WTC11 (cell line): ENCODE data around the gene CDK6. TPM values are rescaled to one million over a fixed set of nuclear protein-coding genes. Genes with fewer than 3 reads are reported as not detected.
A peak's percentile ranks its signal among the peaks of the same experiment; 100 is the strongest.

Experiments used
- ATAC-seq: fragments of 200-7000 bp; cut with Tn5 transposase; 2 replicates; pipeline ENCODE4 v1.10.0; 2021; ENCODE audit warnings: mild to moderate bottlenecking, moderate library complexity
- CTCF ChIA-PET: fragments of 300-600 bp; sonication (Branson Sonifier 250); formaldehyde crosslinking; loops from one replicate; lab custom pipeline; 2021; ENCODE audit warnings: antibody characterized with exemption; lab: Charles Lee
- POLR2A ChIA-PET: fragments of 350-600 bp; sonication (Branson Sonifier 250); formaldehyde crosslinking; loops from one replicate; lab custom pipeline; 2021; ENCODE audit warnings: antibody characterized with exemption; lab: Charles Lee
- DNase-seq: peaks from one replicate; pipeline ENCODE4 v3.0.0; 2021; ENCODE audit warnings: low spot score
- H3K27ac Mint-ChIP-seq: 2 replicates; pipeline ENCODE4 v1.8.0; 2021; ENCODE audit warnings: mixed read lengths
- H3K27me3 Mint-ChIP-seq: 2 replicates; pipeline ENCODE4 v1.8.0; 2021; ENCODE audit warnings: low read depth, mild to moderate bottlenecking, moderate library complexity, mixed read lengths
- H3K36me3 Mint-ChIP-seq: 2 replicates; pipeline ENCODE4 v1.8.0; 2021; ENCODE audit warnings: mixed read lengths
- H3K4me1 Mint-ChIP-seq: 2 replicates; pipeline ENCODE4 v1.8.0; 2022; ENCODE audit warnings: mixed read lengths
- H3K4me3 Mint-ChIP-seq: 2 replicates; pipeline ENCODE4 v1.8.0; 2021; ENCODE audit warnings: mild to moderate bottlenecking, moderate library complexity, mixed read lengths
- H3K9me3 Mint-ChIP-seq: 2 replicates; pipeline ENCODE4 v1.8.0; 2021; ENCODE audit warnings: mixed read lengths
- GRHL2 ChIP-seq: fragments of 250-450 bp; sonication (Bioruptor Pico); IDR thresholded peaks from 2 replicates; pipeline ENCODE4 v1.8.0; 2022; ENCODE audit warnings: mild to moderate bottlenecking, moderate library complexity; ENCODE audit not compliant: insufficient replicate concordance, severe bottlenecking
- HMGA2 ChIP-seq: fragments of 250-450 bp; sonication (Bioruptor Pico); IDR thresholded peaks from 2 replicates; pipeline ENCODE4 v1.4.0; 2021; ENCODE audit warnings: mild to moderate bottlenecking, moderate library complexity
- NR3C1 ChIP-seq: sonication (generic); formaldehyde crosslinking; conservative IDR thresholded peaks from 2 replicates; pipeline ENCODE4 v1.8.1; 2023; ENCODE audit warnings: low read depth, mild to moderate bottlenecking, missing genetic modification reagents
- OVOL2 ChIP-seq: fragments of 250-450 bp; sonication (Bioruptor Pico); IDR thresholded peaks from 2 replicates; pipeline ENCODE4 v1.9.0; 2021; ENCODE audit warnings: mild to moderate bottlenecking, borderline replicate concordance
- RELA ChIP-seq: sonication (generic); formaldehyde crosslinking; IDR thresholded peaks from 2 replicates; pipeline ENCODE4 v1.8.1; 2022; ENCODE audit warnings: missing genetic modification reagents, mild to moderate bottlenecking, borderline replicate concordance
- TEAD4 ChIP-seq: sonication (generic); formaldehyde crosslinking; IDR thresholded peaks from 2 replicates; pipeline ENCODE4 v1.8.0; 2022; ENCODE audit warnings: mild to moderate bottlenecking, missing genetic modification reagents
- ZNF121 ChIP-seq: sonication (generic); formaldehyde crosslinking; IDR thresholded peaks from 2 replicates; pipeline ENCODE4 v1.8.0; 2023; ENCODE audit warnings: missing genetic modification reagents
- ZNF232 ChIP-seq: sonication (generic); formaldehyde crosslinking; IDR thresholded peaks from 2 replicates; pipeline ENCODE4 v1.8.0; 2022; ENCODE audit warnings: mild to moderate bottlenecking, missing genetic modification reagents
- ZNF317 ChIP-seq: sonication (generic); formaldehyde crosslinking; IDR thresholded peaks from 2 replicates; pipeline ENCODE4 v1.8.1; 2023; ENCODE audit warnings: low read depth, mild to moderate bottlenecking, moderate library complexity, missing genetic modification reagents, borderline replicate concordance
- ZNF423 ChIP-seq: fragments of 250-450 bp; sonication (Bioruptor Pico); IDR thresholded peaks from 2 replicates; pipeline ENCODE4 v2.1.2; 2022; ENCODE audit warnings: mild to moderate bottlenecking, moderate library complexity
- total RNA-seq: library from RNA; stranded (reverse); gene quantifications from 3 replicates; pipeline ENCODE4 v1.2.3, GENCODE V29; 2021
- TF ChIP-seq, protein P1 (sequence below): fragments of 250-450 bp; sonication (Bioruptor Pico); IDR thresholded peaks from 2 replicates; pipeline ENCODE4 v1.9.0; 2021; ENCODE audit warnings: mild to moderate bottlenecking, borderline replicate concordance
- TF ChIP-seq, protein P2 (sequence below): fragments of 250-450 bp; sonication (Bioruptor Pico); IDR thresholded peaks from 2 replicates; pipeline ENCODE4 v1.9.0; 2021; ENCODE audit warnings: mild to moderate bottlenecking
- TF ChIP-seq, protein P3 (sequence below): sonication (generic); formaldehyde crosslinking; conservative IDR thresholded peaks from 2 replicates; pipeline ENCODE4 v1.8.1; 2022; ENCODE audit warnings: mild to moderate bottlenecking, missing genetic modification reagents
- TF ChIP-seq, protein P4 (sequence below): fragments of 200-600 bp; IDR thresholded peaks from 2 replicates; pipeline ENCODE4 v1.8.0; 2022; ENCODE audit warnings: antibody characterized with exemption
- TF ChIP-seq, protein P5 (sequence below): sonication (generic); formaldehyde crosslinking; IDR thresholded peaks from 2 replicates; pipeline ENCODE4 v1.8.0; 2022; ENCODE audit warnings: mild to moderate bottlenecking, missing genetic modification reagents
- TF ChIP-seq, protein P6 (sequence below): sonication (generic); formaldehyde crosslinking; IDR thresholded peaks from 2 replicates; pipeline ENCODE4 v1.8.1; 2022; ENCODE audit warnings: low read depth, missing genetic modification reagents, borderline replicate concordance
- TF ChIP-seq, protein P7 (sequence below): sonication (generic); formaldehyde crosslinking; IDR thresholded peaks from 2 replicates; pipeline ENCODE4 v1.8.1; 2022; ENCODE audit warnings: mild to moderate bottlenecking, missing genetic modification reagents, moderate library complexity, borderline replicate concordance

CDK6 gene
- total RNA-seq, 1 experiment from 2014 or later: 47.2 TPM

DNA sequence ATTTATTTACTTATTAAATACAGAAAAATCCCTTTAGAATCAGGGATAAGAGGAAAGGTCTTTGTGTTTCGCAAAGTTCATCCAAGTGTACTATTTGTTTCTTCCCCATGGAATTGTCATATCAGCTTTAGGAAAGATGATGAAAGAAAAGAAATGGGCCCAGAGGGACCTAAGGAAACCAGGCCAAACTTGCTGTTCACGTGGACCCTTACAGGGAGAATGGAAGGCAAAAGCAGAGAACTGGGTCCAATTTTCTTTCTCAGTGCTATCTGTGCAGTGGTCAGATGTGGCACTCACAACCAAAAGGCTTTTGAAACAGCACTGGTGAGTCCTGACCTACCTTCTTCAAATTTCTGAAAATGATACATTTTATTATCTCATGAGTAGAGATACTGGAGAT lies 192.6 kb downstream of the CDK6 start:
- no peaks in the 10 kb centered on the region for H3K27me3 Mint-ChIP-seq

DNA sequence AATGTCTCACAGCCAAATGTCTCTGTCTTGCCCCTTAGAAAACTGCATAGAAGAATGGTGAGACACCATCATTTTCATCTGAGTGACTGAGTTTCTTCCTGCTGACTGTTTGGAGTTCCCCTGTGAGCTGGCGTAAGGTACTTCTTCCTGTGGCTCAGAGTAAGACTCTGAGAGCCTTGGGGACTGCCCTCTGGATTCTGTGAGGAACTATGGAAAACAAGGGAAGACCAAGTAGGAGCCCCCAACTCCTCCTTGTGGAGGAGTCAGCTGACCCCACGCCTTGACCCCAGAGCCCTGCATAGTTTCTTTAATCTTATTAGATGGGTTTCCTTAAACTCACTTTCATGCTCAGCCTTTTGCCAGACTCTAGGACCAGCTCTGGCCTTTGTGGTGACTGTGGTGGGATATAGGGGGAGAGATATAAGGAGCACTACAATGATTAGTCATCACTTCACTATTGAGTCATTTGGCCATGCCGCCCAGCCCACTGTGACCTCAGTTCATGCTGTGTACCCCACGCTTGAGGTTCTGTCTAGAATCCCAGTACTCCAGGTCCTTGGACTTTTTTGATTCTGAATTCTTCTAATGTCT lies 194.4 kb downstream of the CDK6 start:
- Mint-ChIP-seq H3K27ac (no peak overlapping the region), H3K27me3 (no peaks in the 10 kb centered on the region), H3K4me1 (peaks cover 5% of the 10 kb centered on the region), H3K36me3 (no peaks in the 10 kb centered on the region), H3K4me3 (no peak overlapping the region)
- ATAC-seq (no peak), DNase-seq (no peak)
- ChIA-PET CTCF (interaction anchor here (0.7 kb wide), 1 partner anchor 198 kb away, joined by 4 read pairs; no protein-coding TSS in a partner anchor), POLR2A (no interaction called here)
- TF ChIP-seq OVOL2 (no peak), ZNF317 (CRISPR knock-in tag) (no peak), ZNF121 (CRISPR knock-in tag) (no peak)
- TF ChIP-seq, protein P1, sequence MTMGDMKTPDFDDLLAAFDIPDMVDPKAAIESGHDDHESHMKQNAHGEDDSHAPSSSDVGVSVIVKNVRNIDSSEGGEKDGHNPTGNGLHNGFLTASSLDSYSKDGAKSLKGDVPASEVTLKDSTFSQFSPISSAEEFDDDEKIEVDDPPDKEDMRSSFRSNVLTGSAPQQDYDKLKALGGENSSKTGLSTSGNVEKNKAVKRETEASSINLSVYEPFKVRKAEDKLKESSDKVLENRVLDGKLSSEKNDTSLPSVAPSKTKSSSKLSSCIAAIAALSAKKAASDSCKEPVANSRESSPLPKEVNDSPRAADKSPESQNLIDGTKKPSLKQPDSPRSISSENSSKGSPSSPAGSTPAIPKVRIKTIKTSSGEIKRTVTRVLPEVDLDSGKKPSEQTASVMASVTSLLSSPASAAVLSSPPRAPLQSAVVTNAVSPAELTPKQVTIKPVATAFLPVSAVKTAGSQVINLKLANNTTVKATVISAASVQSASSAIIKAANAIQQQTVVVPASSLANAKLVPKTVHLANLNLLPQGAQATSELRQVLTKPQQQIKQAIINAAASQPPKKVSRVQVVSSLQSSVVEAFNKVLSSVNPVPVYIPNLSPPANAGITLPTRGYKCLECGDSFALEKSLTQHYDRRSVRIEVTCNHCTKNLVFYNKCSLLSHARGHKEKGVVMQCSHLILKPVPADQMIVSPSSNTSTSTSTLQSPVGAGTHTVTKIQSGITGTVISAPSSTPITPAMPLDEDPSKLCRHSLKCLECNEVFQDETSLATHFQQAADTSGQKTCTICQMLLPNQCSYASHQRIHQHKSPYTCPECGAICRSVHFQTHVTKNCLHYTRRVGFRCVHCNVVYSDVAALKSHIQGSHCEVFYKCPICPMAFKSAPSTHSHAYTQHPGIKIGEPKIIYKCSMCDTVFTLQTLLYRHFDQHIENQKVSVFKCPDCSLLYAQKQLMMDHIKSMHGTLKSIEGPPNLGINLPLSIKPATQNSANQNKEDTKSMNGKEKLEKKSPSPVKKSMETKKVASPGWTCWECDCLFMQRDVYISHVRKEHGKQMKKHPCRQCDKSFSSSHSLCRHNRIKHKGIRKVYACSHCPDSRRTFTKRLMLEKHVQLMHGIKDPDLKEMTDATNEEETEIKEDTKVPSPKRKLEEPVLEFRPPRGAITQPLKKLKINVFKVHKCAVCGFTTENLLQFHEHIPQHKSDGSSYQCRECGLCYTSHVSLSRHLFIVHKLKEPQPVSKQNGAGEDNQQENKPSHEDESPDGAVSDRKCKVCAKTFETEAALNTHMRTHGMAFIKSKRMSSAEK (CRISPR knock-in tag): no peak
- TF ChIP-seq, protein P2, sequence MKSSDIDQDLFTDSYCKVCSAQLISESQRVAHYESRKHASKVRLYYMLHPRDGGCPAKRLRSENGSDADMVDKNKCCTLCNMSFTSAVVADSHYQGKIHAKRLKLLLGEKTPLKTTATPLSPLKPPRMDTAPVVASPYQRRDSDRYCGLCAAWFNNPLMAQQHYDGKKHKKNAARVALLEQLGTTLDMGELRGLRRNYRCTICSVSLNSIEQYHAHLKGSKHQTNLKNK (CRISPR knock-in tag): no peak
- TF ChIP-seq, protein P3, sequence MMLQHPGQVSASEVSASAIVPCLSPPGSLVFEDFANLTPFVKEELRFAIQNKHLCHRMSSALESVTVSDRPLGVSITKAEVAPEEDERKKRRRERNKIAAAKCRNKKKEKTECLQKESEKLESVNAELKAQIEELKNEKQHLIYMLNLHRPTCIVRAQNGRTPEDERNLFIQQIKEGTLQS (CRISPR knock-in tag): no peak
- TF ChIP-seq, all 79 proteins: peak for 0
- no peaks in the 10 kb centered on the region for H3K9me3 Mint-ChIP-seq

More for the DNA sequence above, 192.6 kb downstream of the CDK6 start:
- ATAC-seq (no peak), DNase-seq (no peak)
- ChIA-PET POLR2A (interaction anchor here (0.6 kb wide), 1 partner anchor 11 kb away, joined by 4 read pairs; no protein-coding TSS in a partner anchor), CTCF (no interaction called here)
- Mint-ChIP-seq H3K36me3 (no peaks in the 10 kb centered on the region), H3K4me1 (peaks cover 9% of the 10 kb centered on the region), H3K27ac (peak overlapping the region; percentile 17; the same call in 1 of the 2 replicates), H3K4me3 (no peak overlapping the region), H3K9me3 (no peaks in the 10 kb centered on the region)
- TF ChIP-seq ZNF232 (CRISPR knock-in tag) (no peak), GRHL2 (no peak)

DNA sequence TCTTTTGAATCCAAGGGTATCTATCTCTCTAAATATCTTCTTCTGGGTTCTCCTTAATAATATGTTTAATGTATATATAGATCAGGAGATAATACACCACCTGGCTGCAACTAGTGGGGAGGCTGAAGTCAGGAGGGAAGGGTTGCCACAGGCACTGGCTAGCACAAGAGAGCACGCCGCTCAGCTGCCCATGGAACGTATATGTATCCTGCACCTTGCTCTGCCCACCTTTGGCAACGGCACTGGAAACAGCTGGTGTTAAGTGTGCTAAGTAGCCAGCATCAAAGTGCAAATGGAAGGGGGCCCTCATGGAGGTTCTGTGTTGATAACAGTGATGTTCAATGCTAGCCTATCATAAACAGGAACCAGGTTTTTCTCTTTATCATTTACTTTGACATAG lies 196.4 kb downstream of the CDK6 start:
- ChIA-PET CTCF (no interaction called here), POLR2A (no interaction called here)
- H3K27me3 Mint-ChIP-seq: no peaks in the 10 kb centered on the region
- no peak overlapping the region for H3K4me3 Mint-ChIP-seq
- DNase-seq: no peak
- H3K9me3 Mint-ChIP-seq: no peaks in the 10 kb centered on the region
- peaks cover 8% of the 10 kb centered on the region for H3K4me1 Mint-ChIP-seq
- no peak; the same call in 1 of the 2 replicates for ATAC-seq
- H3K27ac Mint-ChIP-seq: no peak overlapping the region
- H3K36me3 Mint-ChIP-seq: no peaks in the 10 kb centered on the region
- TF ChIP-seq, protein P4, sequence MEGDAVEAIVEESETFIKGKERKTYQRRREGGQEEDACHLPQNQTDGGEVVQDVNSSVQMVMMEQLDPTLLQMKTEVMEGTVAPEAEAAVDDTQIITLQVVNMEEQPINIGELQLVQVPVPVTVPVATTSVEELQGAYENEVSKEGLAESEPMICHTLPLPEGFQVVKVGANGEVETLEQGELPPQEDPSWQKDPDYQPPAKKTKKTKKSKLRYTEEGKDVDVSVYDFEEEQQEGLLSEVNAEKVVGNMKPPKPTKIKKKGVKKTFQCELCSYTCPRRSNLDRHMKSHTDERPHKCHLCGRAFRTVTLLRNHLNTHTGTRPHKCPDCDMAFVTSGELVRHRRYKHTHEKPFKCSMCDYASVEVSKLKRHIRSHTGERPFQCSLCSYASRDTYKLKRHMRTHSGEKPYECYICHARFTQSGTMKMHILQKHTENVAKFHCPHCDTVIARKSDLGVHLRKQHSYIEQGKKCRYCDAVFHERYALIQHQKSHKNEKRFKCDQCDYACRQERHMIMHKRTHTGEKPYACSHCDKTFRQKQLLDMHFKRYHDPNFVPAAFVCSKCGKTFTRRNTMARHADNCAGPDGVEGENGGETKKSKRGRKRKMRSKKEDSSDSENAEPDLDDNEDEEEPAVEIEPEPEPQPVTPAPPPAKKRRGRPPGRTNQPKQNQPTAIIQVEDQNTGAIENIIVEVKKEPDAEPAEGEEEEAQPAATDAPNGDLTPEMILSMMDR: no peak
- no peak for TF ChIP-seq NR3C1 (CRISPR knock-in tag)
- no peak for TF ChIP-seq RELA (CRISPR knock-in tag)
- TF ChIP-seq, protein P5, sequence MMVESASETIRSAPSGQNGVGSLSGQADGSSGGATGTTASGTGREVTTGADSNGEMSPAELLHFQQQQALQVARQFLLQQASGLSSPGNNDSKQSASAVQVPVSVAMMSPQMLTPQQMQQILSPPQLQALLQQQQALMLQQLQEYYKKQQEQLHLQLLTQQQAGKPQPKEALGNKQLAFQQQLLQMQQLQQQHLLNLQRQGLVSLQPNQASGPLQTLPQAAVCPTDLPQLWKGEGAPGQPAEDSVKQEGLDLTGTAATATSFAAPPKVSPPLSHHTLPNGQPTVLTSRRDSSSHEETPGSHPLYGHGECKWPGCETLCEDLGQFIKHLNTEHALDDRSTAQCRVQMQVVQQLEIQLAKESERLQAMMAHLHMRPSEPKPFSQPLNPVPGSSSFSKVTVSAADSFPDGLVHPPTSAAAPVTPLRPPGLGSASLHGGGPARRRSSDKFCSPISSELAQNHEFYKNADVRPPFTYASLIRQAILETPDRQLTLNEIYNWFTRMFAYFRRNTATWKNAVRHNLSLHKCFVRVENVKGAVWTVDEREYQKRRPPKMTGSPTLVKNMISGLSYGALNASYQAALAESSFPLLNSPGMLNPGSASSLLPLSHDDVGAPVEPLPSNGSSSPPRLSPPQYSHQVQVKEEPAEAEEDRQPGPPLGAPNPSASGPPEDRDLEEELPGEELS (CRISPR knock-in tag): no peak
- TF ChIP-seq ZNF423: no peak
- TF ChIP-seq, protein P6, sequence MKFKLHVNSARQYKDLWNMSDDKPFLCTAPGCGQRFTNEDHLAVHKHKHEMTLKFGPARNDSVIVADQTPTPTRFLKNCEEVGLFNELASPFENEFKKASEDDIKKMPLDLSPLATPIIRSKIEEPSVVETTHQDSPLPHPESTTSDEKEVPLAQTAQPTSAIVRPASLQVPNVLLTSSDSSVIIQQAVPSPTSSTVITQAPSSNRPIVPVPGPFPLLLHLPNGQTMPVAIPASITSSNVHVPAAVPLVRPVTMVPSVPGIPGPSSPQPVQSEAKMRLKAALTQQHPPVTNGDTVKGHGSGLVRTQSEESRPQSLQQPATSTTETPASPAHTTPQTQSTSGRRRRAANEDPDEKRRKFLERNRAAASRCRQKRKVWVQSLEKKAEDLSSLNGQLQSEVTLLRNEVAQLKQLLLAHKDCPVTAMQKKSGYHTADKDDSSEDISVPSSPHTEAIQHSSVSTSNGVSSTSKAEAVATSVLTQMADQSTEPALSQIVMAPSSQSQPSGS: no peak
- TF ChIP-seq HMGA2 (CRISPR knock-in tag): no peak
- TF ChIP-seq TEAD4 (CRISPR knock-in tag): no peak
- TF ChIP-seq, protein P7, sequence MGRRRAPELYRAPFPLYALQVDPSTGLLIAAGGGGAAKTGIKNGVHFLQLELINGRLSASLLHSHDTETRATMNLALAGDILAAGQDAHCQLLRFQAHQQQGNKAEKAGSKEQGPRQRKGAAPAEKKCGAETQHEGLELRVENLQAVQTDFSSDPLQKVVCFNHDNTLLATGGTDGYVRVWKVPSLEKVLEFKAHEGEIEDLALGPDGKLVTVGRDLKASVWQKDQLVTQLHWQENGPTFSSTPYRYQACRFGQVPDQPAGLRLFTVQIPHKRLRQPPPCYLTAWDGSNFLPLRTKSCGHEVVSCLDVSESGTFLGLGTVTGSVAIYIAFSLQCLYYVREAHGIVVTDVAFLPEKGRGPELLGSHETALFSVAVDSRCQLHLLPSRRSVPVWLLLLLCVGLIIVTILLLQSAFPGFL: no peak
